ENCODE results near the gene DOCK1.

DNA sequence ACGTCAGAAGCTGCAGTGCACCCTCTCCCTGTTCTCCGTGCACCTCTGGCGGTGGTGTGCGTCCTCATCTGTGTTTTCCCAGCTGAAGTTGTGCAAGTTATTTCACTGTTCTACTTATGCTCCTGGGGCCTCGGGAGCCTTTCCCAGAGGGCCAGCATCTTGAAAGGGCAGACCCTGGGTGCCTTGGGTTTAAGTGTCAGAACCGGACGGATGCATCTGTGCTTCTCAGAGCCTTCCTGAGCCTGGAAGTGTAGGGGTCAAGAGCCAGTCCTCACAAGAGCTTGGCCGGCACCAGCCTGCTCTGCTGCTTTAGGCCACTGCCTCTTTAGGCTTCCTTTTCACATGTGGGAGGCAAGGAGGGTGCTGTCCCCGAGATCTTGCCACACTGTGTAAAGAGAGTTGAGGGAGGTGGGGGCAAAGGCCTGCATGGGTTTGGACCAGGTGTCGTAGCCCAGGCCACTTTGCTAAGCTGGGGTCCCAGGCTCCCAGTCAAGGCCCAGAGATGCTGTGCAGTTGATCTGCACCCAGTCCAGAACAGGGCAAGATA is 515.0 kb downstream of the DOCK1 start:
- TF ChIP-seq, protein P1, sequence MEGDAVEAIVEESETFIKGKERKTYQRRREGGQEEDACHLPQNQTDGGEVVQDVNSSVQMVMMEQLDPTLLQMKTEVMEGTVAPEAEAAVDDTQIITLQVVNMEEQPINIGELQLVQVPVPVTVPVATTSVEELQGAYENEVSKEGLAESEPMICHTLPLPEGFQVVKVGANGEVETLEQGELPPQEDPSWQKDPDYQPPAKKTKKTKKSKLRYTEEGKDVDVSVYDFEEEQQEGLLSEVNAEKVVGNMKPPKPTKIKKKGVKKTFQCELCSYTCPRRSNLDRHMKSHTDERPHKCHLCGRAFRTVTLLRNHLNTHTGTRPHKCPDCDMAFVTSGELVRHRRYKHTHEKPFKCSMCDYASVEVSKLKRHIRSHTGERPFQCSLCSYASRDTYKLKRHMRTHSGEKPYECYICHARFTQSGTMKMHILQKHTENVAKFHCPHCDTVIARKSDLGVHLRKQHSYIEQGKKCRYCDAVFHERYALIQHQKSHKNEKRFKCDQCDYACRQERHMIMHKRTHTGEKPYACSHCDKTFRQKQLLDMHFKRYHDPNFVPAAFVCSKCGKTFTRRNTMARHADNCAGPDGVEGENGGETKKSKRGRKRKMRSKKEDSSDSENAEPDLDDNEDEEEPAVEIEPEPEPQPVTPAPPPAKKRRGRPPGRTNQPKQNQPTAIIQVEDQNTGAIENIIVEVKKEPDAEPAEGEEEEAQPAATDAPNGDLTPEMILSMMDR (IDR thresholded peaks at IDR 0.05): no peak
- no peak for TF ChIP-seq EZH2phosphoT487 (IDR thresholded peaks at IDR 0.05)
- no peak for TF ChIP-seq EZH2 (IDR thresholded peaks at IDR 0.05)
